Memory B cell (primary cell): Measurements from ENCODE around the gene DNAH11.
"Not testable (repeated sequence)": the region's sequence is repeated elsewhere in the genome, so short reads cannot be mapped to it uniquely, and the experiment has no call there.

Source experiments
- ATAC-seq: fragments of 150-1000 bp; cut with Tn5 transposase; 2 replicates; pipeline ENCODE4 v1.10.0; 2021; ENCODE audit warnings: low read depth, mild to moderate bottlenecking, moderate library complexity
- DNase-seq, 2 donors: peaks; one replicate each; pipeline ENCODE4 v3.0.0; 2022; ENCODE audit warnings: low spot score in 2 of 2
- H3K27ac Mint-ChIP-seq: one replicate; pipeline ENCODE4 v1.8.0; 2022; ENCODE audit warnings: mild to moderate bottlenecking, moderate library complexity, mixed read lengths
- H3K27me3 Mint-ChIP-seq: one replicate; pipeline ENCODE4 v1.8.0; 2022; ENCODE audit warnings: mixed read lengths
- H3K36me3 Mint-ChIP-seq: one replicate; pipeline ENCODE4 v1.8.0; 2022; ENCODE audit warnings: mild to moderate bottlenecking, mixed read lengths
- H3K4me1 Mint-ChIP-seq: one replicate; pipeline ENCODE4 v1.8.0; 2022; ENCODE audit warnings: mixed read lengths
- H3K4me3 Mint-ChIP-seq: one replicate; pipeline ENCODE4 v1.8.0; 2022; ENCODE audit warnings: mild to moderate bottlenecking, moderate library complexity, mixed read lengths
- H3K9me3 Mint-ChIP-seq: one replicate; pipeline ENCODE4 v1.8.0; 2022; ENCODE audit warnings: mixed read lengths

Gene DNAH11

GRCh38 chr7:21542891-21543527 is at the start of gene DNAH11:
DNAH11 (plus strand) TSS chr7:21543039; CDS start chr7:21543246, 207 bp downstream.
- H3K27ac Mint-ChIP-seq = no peak within 1 kb of the TSS
- no peak for DNase-seq
- peaks cover 13% of the 10 kb centered on the region for H3K27me3 Mint-ChIP-seq
- H3K9me3 Mint-ChIP-seq = no peaks in the 10 kb centered on the region
- peaks cover 5% of the 10 kb centered on the region for H3K4me1 Mint-ChIP-seq
- no peaks in the 10 kb centered on the region for H3K36me3 Mint-ChIP-seq
- peak within 1 kb of the TSS; percentile 21 for H3K4me3 Mint-ChIP-seq
- no peak for ATAC-seq

DNA sequence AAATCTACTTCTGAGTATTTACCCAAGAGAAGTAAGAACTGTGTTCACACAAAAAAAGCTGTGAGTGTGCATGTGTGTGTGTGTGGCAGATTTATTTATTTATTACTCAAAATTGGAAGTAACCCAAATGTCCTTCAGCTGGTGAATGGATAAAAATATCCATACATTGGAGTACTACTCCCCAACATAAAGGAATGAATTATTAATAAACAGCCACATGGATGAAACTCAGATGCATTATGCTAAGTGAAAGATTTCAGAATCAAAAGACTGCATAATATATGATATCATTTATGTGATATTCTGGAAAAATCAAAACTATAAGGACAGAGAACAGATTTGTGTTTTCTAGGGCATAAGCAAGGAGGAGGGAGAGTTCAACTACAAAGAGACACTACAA is 47.1 kb upstream of the DNAH11 start:
- H3K27ac Mint-ChIP-seq = no peak overlapping the region
- no peaks in the 10 kb centered on the region for H3K27me3 Mint-ChIP-seq
- DNase-seq (no peak), ATAC-seq (no peak)
- H3K36me3 Mint-ChIP-seq = peaks cover 40% of the 10 kb centered on the region
- H3K9me3 Mint-ChIP-seq = peaks cover 4% of the 10 kb centered on the region
- no peak overlapping the region for H3K4me3 Mint-ChIP-seq
- H3K4me1 Mint-ChIP-seq = no peaks in the 10 kb centered on the region

- Mint-ChIP-seq H3K4me3 (no peak overlapping the region), H3K36me3 (peaks cover 35% of the 10 kb centered on the region), H3K27ac (peak overlapping the region; percentile 86), H3K9me3 (peaks cover 2% of the 10 kb centered on the region), H3K4me1 (no peaks in the 10 kb centered on the region), H3K27me3 (no peaks in the 10 kb centered on the region)
- ATAC-seq (no peak), DNase-seq (no peak)
Measured at GRCh38 chr7:21497072-21497471, 45.8 kb upstream of the DNAH11 start.

GRCh38 chr7:21500117-21500832 is 42.6 kb upstream of the DNAH11 start:
- Mint-ChIP-seq H3K27me3 (no peaks in the 10 kb centered on the region), H3K9me3 (peaks cover 2% of the 10 kb centered on the region), H3K27ac (no peak overlapping the region), H3K4me1 (no peaks in the 10 kb centered on the region), H3K36me3 (peaks cover 47% of the 10 kb centered on the region), H3K4me3 (no peak overlapping the region)
- no peak for ATAC-seq
- DNase-seq = no peak

- H3K27ac Mint-ChIP-seq = no peak overlapping the region
- H3K4me3 Mint-ChIP-seq = no peak overlapping the region
- ATAC-seq (no peak), DNase-seq (no peak)
- no peaks in the 10 kb centered on the region for H3K27me3 Mint-ChIP-seq
- H3K36me3 Mint-ChIP-seq = peaks cover 56% of the 10 kb centered on the region
- peaks cover 11% of the 10 kb centered on the region for H3K9me3 Mint-ChIP-seq
- H3K4me1 Mint-ChIP-seq = peaks cover 3% of the 10 kb centered on the region
Measured at GRCh38 chr7:21504021-21504420, 38.8 kb upstream of the DNAH11 start.

GRCh38 chr7:21507627-21508343 is 35.1 kb upstream of the DNAH11 start:
- Mint-ChIP-seq H3K9me3 (peaks cover 8% of the 10 kb centered on the region), H3K36me3 (peaks cover 54% of the 10 kb centered on the region)

DNA sequence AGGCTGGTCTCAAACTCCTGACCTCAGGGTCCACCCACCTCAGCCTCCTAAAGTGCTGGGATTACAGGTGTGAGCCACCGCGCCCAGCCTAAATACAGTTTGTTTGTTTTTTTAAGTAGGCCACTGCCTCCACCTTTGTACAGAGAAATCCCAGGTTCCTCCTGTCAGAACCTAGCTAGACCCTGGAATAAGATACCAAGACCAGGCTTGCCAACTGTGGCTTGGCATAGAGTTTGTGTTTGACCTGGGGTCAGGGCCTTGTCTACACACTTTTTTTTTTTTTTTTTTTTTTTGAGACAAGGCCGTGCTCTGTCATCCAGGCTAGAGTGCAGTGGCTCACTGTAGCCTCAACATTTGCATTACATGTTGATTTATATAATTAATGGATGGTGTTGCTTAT is 34.3 kb upstream of the DNAH11 start:
- Mint-ChIP-seq H3K36me3 (peaks cover 50% of the 10 kb centered on the region), H3K27me3 (no peaks in the 10 kb centered on the region), H3K27ac (no peak overlapping the region), H3K4me3 (no peak overlapping the region), H3K9me3 (peaks cover 8% of the 10 kb centered on the region), H3K4me1 (peaks cover 3% of the 10 kb centered on the region)
- DNase-seq (no peak), ATAC-seq (no peak)

More at GRCh38 chr7:21507627-21508343, 35.1 kb upstream of the DNAH11 start:
- H3K27me3 Mint-ChIP-seq = no peaks in the 10 kb centered on the region
- H3K4me3 Mint-ChIP-seq = no peak overlapping the region
- peaks cover 3% of the 10 kb centered on the region for H3K4me1 Mint-ChIP-seq
- DNase-seq (peak; percentile 11 to 15), ATAC-seq (peak; percentile 32)
- H3K27ac Mint-ChIP-seq = no peak overlapping the region

DNA sequence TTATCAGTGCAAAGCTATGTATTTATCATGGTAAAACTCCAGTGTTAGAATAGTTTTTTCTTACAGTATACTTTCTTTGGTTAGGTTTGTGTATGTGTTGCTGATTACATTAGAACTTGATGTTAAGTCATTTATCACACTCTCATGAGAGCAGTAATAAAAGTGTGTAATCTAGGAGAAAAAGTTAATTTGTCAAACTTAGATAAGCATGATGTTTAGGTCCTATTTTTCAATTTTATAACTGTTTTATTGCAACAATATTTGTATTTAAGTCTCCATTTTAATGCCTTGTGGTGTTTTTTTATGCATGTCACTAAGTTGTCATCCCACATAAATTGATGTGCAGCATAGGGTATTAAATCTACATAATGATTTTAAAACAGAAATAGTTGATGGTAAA is 28.8 kb upstream of the DNAH11 start:
- Mint-ChIP-seq H3K27me3 (no peaks in the 10 kb centered on the region), H3K9me3 (no peaks in the 10 kb centered on the region), H3K4me1 (no peaks in the 10 kb centered on the region), H3K36me3 (peaks cover 13% of the 10 kb centered on the region), H3K4me3 (no peak overlapping the region), H3K27ac (no peak overlapping the region)
- DNase-seq (no peak), ATAC-seq (no peak)

DNA sequence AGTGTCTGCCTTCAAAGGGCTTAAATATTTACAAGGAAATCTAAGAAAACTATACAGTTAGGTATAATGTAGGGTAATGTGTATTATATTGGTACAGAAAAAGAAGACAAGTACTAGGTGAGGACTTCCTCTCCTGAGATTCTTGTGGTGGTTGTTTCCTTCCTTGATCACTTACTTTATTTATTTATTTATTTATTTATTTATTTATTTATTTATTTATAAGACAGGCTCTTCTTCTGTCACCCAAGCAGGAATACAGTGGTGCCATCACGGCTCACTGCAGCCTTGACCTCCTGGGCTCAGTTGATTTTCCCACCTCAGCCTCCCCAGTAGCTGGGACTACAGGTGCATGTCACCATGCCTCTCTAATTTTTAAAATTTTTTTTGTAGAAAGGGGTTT is 18.2 kb upstream of the DNAH11 start:
- peaks cover 2% of the 10 kb centered on the region for H3K9me3 Mint-ChIP-seq
- DNase-seq (no peak), ATAC-seq (no peak)
- peaks cover 2% of the 10 kb centered on the region for H3K36me3 Mint-ChIP-seq
- no peak overlapping the region for H3K27ac Mint-ChIP-seq
- no peaks in the 10 kb centered on the region for H3K27me3 Mint-ChIP-seq
- H3K4me1 Mint-ChIP-seq = no peaks in the 10 kb centered on the region
- no peak overlapping the region for H3K4me3 Mint-ChIP-seq

GRCh38 chr7:21526007-21526406 is 16.8 kb upstream of the DNAH11 start:
- peaks cover 2% of the 10 kb centered on the region for H3K9me3 Mint-ChIP-seq
- no peak overlapping the region for H3K4me3 Mint-ChIP-seq
- peaks cover 2% of the 10 kb centered on the region for H3K36me3 Mint-ChIP-seq
- DNase-seq = no peak
- no peak overlapping the region for H3K27ac Mint-ChIP-seq
- no peaks in the 10 kb centered on the region for H3K4me1 Mint-ChIP-seq
- no peak for ATAC-seq
- no peaks in the 10 kb centered on the region for H3K27me3 Mint-ChIP-seq

GRCh38 chr7:21526448-21526847 is 16.4 kb upstream of the DNAH11 start:
- H3K36me3 Mint-ChIP-seq = peaks cover 2% of the 10 kb centered on the region
- peaks cover 2% of the 10 kb centered on the region for H3K9me3 Mint-ChIP-seq
- H3K27me3 Mint-ChIP-seq = no peaks in the 10 kb centered on the region
- ATAC-seq = no peak
- no peak for DNase-seq
- no peaks in the 10 kb centered on the region for H3K4me1 Mint-ChIP-seq
- no peak overlapping the region for H3K27ac Mint-ChIP-seq
- H3K4me3 Mint-ChIP-seq = no peak overlapping the region

GRCh38 chr7:21532485-21532884 is 10.4 kb upstream of the DNAH11 start:
- H3K4me3 Mint-ChIP-seq, H3K27me3 Mint-ChIP-seq, DNase-seq, H3K4me1 Mint-ChIP-seq, H3K9me3 Mint-ChIP-seq, H3K36me3 Mint-ChIP-seq, H3K27ac Mint-ChIP-seq, ATAC-seq: not testable (repeated sequence)

- not testable (repeated sequence) for H3K4me3 Mint-ChIP-seq, H3K36me3 Mint-ChIP-seq, H3K27ac Mint-ChIP-seq, ATAC-seq, DNase-seq, H3K27me3 Mint-ChIP-seq, H3K9me3 Mint-ChIP-seq, H3K4me1 Mint-ChIP-seq
Measured at GRCh38 chr7:21533646-21534045, 9.2 kb upstream of the DNAH11 start.

DNA sequence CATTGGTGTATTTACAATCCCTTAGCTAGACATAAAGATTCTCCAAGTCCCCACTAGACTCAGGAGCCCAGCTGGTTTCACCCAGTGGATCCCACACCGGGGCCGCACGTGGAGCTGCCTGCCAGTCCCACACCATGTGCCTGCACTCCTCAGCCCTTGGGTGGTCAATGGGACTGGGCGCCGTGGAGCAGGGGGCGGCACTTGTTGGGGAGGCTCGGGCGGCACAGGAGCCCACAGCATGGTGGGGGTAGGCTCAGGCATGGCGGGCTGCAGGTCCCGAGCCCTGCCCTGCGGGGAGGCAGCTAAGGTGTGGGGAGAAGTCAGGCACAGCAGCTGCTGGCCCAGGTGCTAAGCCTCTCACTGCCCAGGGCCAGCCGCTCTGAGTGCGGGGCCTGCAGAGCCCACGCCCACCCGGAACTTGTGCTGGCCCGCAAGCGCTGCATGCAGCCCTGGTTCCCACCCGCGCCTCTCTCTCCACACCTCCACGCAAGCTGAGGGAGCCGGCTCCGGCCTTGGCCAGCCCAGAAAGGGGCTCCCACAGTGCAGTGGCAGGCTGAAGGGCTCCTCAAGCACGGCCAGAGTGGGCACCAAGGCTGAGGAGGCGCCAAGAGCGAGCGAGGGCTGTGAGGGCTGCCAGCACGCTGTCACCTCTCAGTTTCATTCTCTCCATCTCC is 6.3 kb upstream of the DNAH11 start:
- not testable (repeated sequence) for H3K36me3 Mint-ChIP-seq, H3K9me3 Mint-ChIP-seq, H3K4me3 Mint-ChIP-seq, H3K4me1 Mint-ChIP-seq, DNase-seq, ATAC-seq, H3K27ac Mint-ChIP-seq
- H3K27me3 Mint-ChIP-seq = peaks cover 12% of the 10 kb centered on the region
